Right forelimb (tissue), 1 donor: ENCODE results near the gene HDAC2.
A peak's percentile ranks its signal among the peaks of the same experiment; 100 is the strongest.

Experiments used
- DNase-seq: peaks from one replicate; pipeline ENCODE4 v3.0.0-alpha.2; 2018

The HDAC2 gene

DNA sequence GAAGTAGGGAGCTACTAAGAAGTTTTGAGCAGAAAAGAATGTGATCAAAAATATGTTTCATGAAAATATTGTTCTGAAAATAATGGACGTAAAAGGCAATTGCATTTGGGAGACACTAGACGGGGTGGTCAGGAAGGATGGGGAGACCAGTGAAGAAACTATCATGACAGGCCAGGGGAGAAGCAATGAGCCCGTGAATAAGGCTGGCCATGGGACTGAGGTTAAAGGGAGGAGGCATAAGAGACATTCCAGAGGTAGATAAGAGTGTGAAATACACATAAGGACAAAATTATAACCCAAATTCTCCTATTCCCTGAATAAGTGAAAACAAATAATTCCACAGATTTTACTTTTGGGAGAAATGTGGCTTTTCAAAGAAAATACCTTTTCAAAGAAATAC lies 62.1 kb downstream of the HDAC2 start:
- DNase-seq: no peak

DNA sequence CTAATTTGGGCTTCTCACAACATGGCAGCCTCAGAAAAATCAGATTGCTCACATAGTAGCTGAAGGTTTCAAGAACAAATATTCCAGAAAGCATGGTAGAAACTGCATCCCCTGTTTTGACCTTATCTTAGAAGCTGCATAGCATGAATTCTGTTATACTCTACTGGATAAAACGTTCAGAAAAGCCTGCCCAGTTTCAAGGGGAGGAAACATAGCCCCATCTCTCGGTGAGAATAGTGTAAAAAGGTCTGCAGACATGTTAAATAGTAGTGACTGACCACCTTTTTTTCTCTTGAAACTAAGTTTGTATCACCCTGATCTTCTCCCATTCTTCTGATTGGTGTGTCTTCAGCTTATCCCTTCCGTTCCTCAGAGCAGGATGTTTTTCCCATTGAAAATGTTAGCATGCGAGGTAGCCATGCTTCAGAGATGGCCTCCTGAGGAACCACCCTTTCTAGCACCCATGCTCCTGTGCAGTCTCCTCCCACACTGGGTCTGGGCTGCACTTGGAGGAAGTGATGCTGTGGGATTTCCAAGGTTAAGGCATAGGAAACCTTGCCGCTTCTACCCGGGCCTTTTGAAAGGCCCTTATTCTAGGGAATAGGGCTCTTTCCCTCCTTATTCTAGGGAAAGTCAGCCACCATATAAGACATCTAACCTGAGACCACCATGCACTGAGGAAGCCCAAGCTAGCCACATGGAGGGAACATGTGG lies 63.7 kb downstream of the HDAC2 start:
- no peak for DNase-seq

DNA sequence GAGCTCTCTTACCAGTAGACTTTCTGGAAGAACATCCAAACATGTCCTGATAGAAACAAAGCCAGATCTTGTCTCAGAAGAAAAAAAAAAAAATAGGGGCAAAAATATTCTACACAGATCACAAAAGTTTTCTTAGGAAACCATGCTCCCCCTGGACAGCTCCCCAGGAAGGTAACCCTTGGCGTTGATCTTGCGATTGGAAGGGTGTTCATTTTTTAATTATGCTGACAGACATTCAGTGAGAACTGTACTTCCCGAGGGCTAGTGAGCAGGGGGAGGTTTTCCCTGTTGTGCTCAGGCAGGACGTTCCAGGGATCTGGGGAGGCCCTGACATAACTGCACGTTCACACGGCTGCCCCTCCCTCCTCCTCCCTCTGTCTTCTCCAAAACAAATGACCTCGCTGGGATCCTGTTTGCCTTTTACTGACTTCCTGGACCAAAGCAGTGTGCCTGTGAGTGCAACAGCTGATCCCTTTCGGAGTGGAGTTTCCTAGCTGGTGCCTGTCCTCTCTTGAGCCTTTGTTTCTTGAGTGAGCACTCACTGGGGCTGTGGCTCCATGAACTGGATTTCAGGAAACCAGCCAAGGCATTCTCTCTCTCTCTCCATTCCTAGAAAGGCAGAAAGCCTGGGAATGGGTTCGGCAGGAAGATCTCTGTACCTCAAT lies 67.2 kb downstream of the HDAC2 start:
- peak; percentile 62 for DNase-seq

DNA sequence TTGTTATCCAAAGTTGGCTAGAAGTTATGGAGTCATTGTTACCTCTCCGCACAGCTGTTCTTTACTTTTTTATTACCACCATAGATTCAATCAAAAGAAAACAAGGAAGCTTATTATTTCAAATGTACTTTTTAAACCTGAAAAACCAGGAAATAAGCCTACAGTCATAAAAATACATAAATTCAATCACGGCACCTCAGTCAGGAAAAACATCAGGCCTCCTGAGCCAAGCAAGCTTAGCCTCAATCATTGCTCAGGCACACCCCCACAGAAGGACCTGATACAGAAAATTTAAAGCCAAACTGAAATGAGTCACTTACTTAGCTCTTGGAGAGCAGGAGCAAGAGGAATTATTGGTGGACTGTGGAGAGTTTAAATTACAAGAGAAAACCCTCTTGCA lies 69.5 kb downstream of the HDAC2 start:
- DNase-seq: no peak

DNA sequence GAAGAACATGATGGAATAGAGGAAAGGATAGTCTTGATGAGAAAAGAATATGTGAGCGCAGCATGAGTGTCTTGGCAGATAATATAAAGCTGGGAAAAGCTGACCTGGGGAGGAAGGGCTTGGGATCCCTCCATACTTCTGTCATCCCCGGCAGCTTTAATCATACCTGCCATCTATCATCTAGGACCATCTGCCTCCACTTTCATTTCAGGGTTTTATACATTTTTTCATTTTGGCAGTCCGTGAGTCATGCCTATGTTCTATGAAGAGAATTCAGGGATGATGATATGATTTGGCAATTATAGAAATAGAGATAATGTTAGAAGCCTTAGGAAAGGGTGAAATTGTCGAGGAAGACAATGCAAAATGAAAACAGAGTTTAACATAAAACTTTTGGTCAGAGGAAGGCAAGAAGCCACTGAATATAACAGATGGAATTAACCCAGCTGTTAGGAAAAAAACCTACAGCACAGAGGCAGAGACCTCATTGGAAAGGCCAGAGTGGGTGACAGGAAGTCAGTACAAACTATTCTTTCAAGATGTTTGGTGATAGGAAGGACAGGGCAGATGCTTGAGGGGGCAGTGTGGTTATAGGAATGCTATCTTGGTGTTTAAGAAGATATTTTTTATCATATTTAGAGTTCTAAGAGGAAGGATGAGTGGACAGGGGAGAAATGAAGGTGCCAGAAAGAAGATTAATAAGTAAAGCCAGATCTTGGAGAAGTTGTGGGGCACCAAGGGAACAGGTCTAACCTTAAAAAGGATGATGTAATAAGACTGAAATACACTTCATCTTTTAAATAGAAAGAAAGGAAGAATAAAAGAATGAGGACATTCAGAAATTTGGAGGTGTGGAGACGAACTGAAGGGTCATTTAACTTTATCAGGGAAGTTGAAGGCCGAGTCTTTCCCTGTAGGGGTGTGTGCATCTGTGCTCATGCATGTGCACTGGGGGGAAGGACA lies 76.0 kb downstream of the HDAC2 start:
- DNase-seq: no peak

DNA sequence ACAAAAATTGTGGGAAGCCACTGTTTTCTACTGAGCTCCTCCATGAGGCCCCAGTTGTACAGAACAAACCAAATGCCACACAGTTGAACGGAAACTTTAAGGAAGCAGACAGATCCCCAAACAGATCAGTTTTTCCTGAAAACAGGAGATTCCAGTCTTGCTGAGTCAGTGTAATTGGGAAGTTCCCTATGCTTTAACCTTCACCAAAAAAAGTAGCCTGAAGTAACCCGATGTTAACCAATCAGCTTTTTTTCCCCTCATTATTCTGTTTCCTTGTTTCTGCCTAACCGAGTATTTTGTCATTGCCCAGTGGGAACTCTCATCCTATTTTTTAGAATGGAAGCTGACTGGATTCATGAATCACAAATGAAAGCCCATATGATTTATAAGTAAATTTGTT lies 77.1 kb downstream of the HDAC2 start:
- no peak for DNase-seq

DNA sequence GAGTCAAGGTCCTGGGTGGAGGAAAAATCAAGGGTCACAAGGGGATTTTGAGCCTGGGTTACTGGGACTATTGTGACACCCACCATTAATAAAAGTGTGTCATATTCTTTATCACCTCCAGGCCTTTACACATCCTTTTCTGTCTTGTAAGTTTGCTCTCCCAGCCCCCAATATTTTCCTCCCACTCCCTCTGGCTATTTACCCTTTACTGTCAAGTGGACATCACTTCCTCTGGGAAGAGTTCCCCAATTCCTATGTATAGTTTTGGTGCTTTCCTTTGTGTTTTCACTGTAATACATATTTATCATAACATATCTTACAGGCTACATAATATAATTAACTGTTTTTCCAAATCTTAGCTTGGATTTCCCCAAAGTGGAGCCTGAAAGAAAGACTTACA lies 77.5 kb downstream of the HDAC2 start:
- DNase-seq: no peak

DNA sequence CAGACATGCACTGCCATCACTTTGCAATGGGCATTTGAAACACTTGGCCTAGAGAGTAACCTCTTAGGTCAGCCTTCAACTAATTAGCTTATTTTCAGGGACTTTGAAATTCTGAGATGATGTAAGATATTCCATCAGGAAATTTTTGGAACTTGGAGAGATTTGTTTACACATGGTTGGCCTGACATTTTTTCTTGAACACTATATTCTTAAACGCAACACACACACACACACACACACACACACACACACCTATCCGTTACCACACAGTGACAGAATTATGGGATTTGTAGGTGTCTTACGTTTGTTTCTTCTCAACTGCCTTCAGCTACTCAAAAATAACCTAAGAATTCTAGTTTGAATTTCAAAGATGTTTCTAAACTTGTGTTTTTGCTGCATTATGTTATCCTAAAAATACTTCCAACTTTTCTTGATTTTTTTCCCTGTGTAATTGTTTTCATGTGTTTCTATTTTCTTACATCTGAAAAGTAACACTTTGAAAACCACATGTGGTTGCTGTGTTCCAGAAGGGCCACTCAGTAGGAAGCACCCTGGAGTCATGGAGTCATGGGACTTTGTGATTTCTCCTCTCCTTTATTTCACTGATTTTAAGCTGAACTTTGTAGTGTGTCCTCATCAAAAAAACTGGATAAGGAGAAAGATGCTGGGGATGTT lies 81.9 kb downstream of the HDAC2 start:
- DNase-seq: no peak

DNA sequence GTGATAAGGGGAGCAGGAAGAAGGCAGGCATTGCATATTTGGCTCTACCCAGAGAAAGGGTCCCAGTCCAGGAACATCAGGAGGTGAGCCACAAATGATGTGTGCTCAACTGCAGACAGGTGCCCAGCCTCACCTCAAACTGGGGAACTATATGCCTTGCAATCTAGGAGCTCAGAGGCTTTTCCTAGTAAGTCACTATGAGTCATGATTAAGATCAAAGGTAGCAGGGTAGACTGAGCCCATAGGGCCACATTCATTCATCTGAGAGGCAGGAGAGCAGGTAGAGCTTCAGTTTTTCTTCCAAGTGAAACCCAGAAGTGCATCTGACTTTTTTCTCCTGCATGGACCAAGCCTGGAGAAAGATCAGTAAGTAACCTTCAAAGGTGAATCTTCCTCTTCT lies 82.5 kb downstream of the HDAC2 start:
- DNase-seq: no peak

DNA sequence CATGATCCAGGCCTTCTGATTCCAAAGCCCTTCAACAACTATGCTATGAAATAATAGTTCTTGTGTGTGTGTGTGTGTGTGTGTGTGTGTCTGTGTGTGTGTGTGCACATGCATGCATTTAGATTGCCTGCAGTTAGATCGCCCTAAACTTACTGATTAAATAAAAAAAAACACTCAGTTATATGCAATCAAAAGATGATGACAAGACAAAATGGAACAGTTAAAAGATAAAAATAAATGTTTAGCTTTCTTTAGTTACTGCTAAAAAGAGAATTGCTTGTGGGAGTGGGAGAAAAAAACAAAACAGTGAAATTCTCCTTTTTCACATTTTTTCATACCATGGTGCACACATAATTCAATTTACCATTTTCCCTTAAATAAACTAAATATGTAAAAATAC lies 84.4 kb downstream of the HDAC2 start:
- no peak for DNase-seq

DNA sequence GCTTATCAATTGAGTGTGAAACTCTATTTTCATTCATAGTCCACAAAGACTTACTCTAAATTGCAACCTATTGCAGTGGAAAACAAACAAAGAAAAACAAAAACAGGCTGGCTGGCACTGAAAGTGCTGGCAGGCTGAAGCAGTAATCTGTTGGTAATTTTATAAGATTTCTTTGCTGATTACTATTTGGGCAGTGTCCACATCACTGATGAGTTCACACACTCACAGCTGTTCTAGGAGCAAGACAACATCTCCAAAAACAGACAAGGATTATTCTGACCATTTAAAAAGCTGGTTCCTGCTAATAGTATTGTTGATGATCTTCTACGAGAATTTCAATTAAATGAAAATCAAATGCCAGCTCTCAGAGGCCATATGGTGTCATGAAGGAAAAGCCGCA lies 86.9 kb downstream of the HDAC2 start:
- DNase-seq: no peak
